Daoy (cell line): Measurements from ENCODE around the gene PTPN1. TPM values are rescaled to one million over a fixed set of nuclear protein-coding genes. Genes with fewer than 3 reads are reported as not detected.
"Not testable (repeated sequence)": the region's sequence is repeated elsewhere in the genome, so short reads cannot be mapped to it uniquely, and the experiment has no call there.

Experiments
- DNase-seq: peaks from one replicate; pipeline ENCODE4 v3.0.0-alpha.2; 2015; ENCODE audit warnings: low read depth
- total RNA-seq: library from RNA; depleted of rRNA; stranded (reverse); fragments of >200 nt; shearing (Covaris generic); gene quantifications from 2 replicates; pipeline ENCODE4 v1.2.3, GENCODE V29; 2014

Gene PTPN1
- total RNA-seq, 1 experiment from 2014 or later, result 32.2 TPM

GRCh38 chr20:50608750-50609104 lies 98.5 kb downstream of the PTPN1 start:
- DNase-seq, result no peak

GRCh38 chr20:50609438-50609989 lies 99.3 kb downstream of the PTPN1 start:
- no peak for DNase-seq

- DNase-seq, result no peak
These were observed 100.1 kb downstream of the PTPN1 start for GRCh38 chr20:50610212-50610718.

GRCh38 chr20:50611128-50611810 lies 101.1 kb downstream of the PTPN1 start:
- DNase-seq, result no peak

GRCh38 chr20:50613438-50614169 lies 103.4 kb downstream of the PTPN1 start:
- no peak for DNase-seq

- DNase-seq, result no peak
These were observed 105.2 kb downstream of the PTPN1 start for GRCh38 chr20:50615407-50615806.

GRCh38 chr20:50617022-50617421 lies 106.8 kb downstream of the PTPN1 start:
- DNase-seq, result no peak

GRCh38 chr20:50618537-50618936 lies 108.4 kb downstream of the PTPN1 start:
- no peak for DNase-seq

- not testable (repeated sequence) for DNase-seq
These were observed 110.3 kb downstream of the PTPN1 start for GRCh38 chr20:50620459-50620858.

GRCh38 chr20:50621068-50621665 lies 111.0 kb downstream of the PTPN1 start:
- DNase-seq, result no peak

- DNase-seq, result no peak
These were observed 114.3 kb downstream of the PTPN1 start for GRCh38 chr20:50624351-50625016.

- peak; percentile 66 for DNase-seq
These were observed 115.9 kb downstream of the PTPN1 start for GRCh38 chr20:50625986-50626677.

GRCh38 chr20:50627747-50628146 lies 117.6 kb downstream of the PTPN1 start:
- DNase-seq, result no peak

- DNase-seq, result no peak
These were observed 118.1 kb downstream of the PTPN1 start for GRCh38 chr20:50628332-50628731.

GRCh38 chr20:50628853-50629669 lies 118.9 kb downstream of the PTPN1 start:
- no peak for DNase-seq

GRCh38 chr20:50629670-50630045 lies 119.5 kb downstream of the PTPN1 start:
- peak; percentile 11 for DNase-seq

GRCh38 chr20:50630578-50631263 lies 120.5 kb downstream of the PTPN1 start:
- no peak for DNase-seq

GRCh38 chr20:50632236-50632635 lies 122.1 kb downstream of the PTPN1 start:
- no peak for DNase-seq

- DNase-seq, result no peak
These were observed 122.5 kb downstream of the PTPN1 start for GRCh38 chr20:50632701-50633100.

GRCh38 chr20:50633361-50633760 lies 123.2 kb downstream of the PTPN1 start:
- no peak for DNase-seq
